Cardiac septum (tissue), 1 donor: ENCODE results near the gene TMEM170B. TPM values are rescaled to one million over a fixed set of nuclear protein-coding genes. Genes with fewer than 3 reads are reported as not detected.
"Not testable (repeated sequence)": the region's sequence is repeated elsewhere in the genome, so short reads cannot be mapped to it uniquely, and the experiment has no call there.

Source experiments
- DNase-seq: peaks from one replicate; pipeline ENCODE4 v3.0.0-alpha.2; 2020; ENCODE audit warnings: low spot score
- intact Hi-C: fragments of 100-400 bp; cut with DNase I; formaldehyde crosslinking; loops from one replicate; pipeline ENCODE4 v1.14.0; 2022
- total RNA-seq: library from RNA; stranded (reverse); fragmentation: NEBNext Ultra II Directional; extraction: Animal tissue kit (Norgen Biotek cat#: 25700); gene quantifications from one replicate; pipeline ENCODE4 v1.2.1, GENCODE V29; 2021
- donor health status: DM: no; HTN: no; CAD: no.

TMEM170B gene
- total RNA-seq, 1 donor from 2014 or later = 4.2 TPM

- DNase-seq = no peak
- intact Hi-C loops = no loop called here
These were observed 11.4 kb upstream of the TMEM170B start for GRCh38 chr6:11526156-11526505.

GRCh38 chr6:11527274-11527870, 10.2 kb upstream of the TMEM170B start:
- DNase-seq = no peak
- intact Hi-C loops = no loop called here

GRCh38 chr6:11528996-11529395, 8.6 kb upstream of the TMEM170B start:
- no peak for DNase-seq
- intact Hi-C loops = no loop called here

- intact Hi-C loops = no loop called here
- no peak for DNase-seq
These were observed 5.5 kb upstream of the TMEM170B start for GRCh38 chr6:11532097-11532496.

- intact Hi-C loops = no loop called here
These were observed 3.0 kb upstream of the TMEM170B start for GRCh38 chr6:11534561-11534960.

GRCh38 chr6:11535801-11536230, 1.7 kb upstream of the TMEM170B start:
- intact Hi-C loops = no loop called here
- no peak for DNase-seq

More at GRCh38 chr6:11534561-11534960, 3.0 kb upstream of the TMEM170B start:
- no peak for DNase-seq

- intact Hi-C loops = no loop called here
- DNase-seq = no peak
These were observed 754 bp upstream of the TMEM170B start for GRCh38 chr6:11536795-11537194.

- intact Hi-C loops = no loop called here
- no peak for DNase-seq
These were observed 686 bp downstream of the TMEM170B start for GRCh38 chr6:11538052-11538818.

GRCh38 chr6:11538819-11539468, 1.4 kb downstream of the TMEM170B start:
- DNase-seq = no peak
- intact Hi-C loops = no loop called here

- DNase-seq = no peak
- intact Hi-C loops = no loop called here
These were observed 5.3 kb downstream of the TMEM170B start for GRCh38 chr6:11542863-11543262.

GRCh38 chr6:11543919-11544518, 6.5 kb downstream of the TMEM170B start:
- DNase-seq = no peak
- intact Hi-C loops = no loop called here

- DNase-seq, intact Hi-C loops: not testable (repeated sequence)
These were observed 10.3 kb downstream of the TMEM170B start for GRCh38 chr6:11547846-11548245.

- intact Hi-C loops = not testable (repeated sequence)
These were observed 11.0 kb downstream of the TMEM170B start for GRCh38 chr6:11548578-11548977.

GRCh38 chr6:11551053-11551452, 13.5 kb downstream of the TMEM170B start:
- DNase-seq = no peak
- intact Hi-C loops = no loop called here

More at GRCh38 chr6:11548578-11548977, 11.0 kb downstream of the TMEM170B start:
- not testable (repeated sequence) for DNase-seq

GRCh38 chr6:11552442-11552841, 14.9 kb downstream of the TMEM170B start:
- intact Hi-C loops = no loop called here
- DNase-seq = no peak

GRCh38 chr6:11553824-11554223, 16.3 kb downstream of the TMEM170B start:
- DNase-seq = no peak
- intact Hi-C loops = no loop called here

- DNase-seq = no peak
- intact Hi-C loops = no loop called here
These were observed 18.8 kb downstream of the TMEM170B start for GRCh38 chr6:11556309-11556708.

- intact Hi-C loops = no loop called here
- DNase-seq = no peak
These were observed 26.2 kb downstream of the TMEM170B start for GRCh38 chr6:11563793-11564192.

- intact Hi-C loops = no loop called here
- DNase-seq = no peak
These were observed 29.1 kb downstream of the TMEM170B start for GRCh38 chr6:11566609-11567008.

GRCh38 chr6:11571073-11571472, 33.5 kb downstream of the TMEM170B start:
- intact Hi-C loops = loop anchor here (10.0 kb wide), 1 partner anchor 616 kb away; no protein-coding TSS in a partner anchor
- no peak for DNase-seq
